ENCODE data around the gene TBC1D9B. TPM values are rescaled to one million over a fixed set of nuclear protein-coding genes. Genes with fewer than 3 reads are reported as not detected.

Gene TBC1D9B
- total RNA-seq (2016; rRNA removed; fragmentation: Illumina TruSeq; extraction: Trizol) (26.8 and 35.0 TPM in 2 replicates), polyA plus RNA-seq (2011; rRNA removed) (50.0 and 59.5 TPM in 2 replicates), polyA minus RNA-seq (2011; rRNA and poly(A)+ RNA removed; ENCODE audit: low replicate concordance) (111 and 116 TPM in 2 replicates), Bru-seq, nascent RNA (percentile 62 among the genes with signal in this experiment), BruChase-seq, experiment 1, labeled RNA remaining after a 6-hour chase (percentile 79 among the genes with signal in this experiment), BruChase-seq, experiment 2, labeled RNA remaining after a 2-hour chase (percentile 71 among the genes with signal in this experiment)
- 16.3 and 18.1 TPM in 2 replicates for total RNA-seq (2016; cell fraction: cytosol; rRNA removed; fragmentation: Illumina TruSeq; extraction: Trizol; ENCODE audit: low read depth)
- total RNA-seq (2016; cell fraction: insoluble cytoplasmic fraction; rRNA removed; fragmentation: Illumina TruSeq; extraction: Trizol): 22.4 and 35.5 TPM in 2 replicates
- total RNA-seq (2016; cell fraction: membrane; rRNA removed; fragmentation: Illumina TruSeq; extraction: Trizol): 27.6 and 33.0 TPM in 2 replicates
- total RNA-seq (2016; cell fraction: nucleus; rRNA removed; fragmentation: Illumina TruSeq; extraction: Trizol): 34.2 and 36.7 TPM in 2 replicates
- polyA plus RNA-seq (2011; cell fraction: cytosol; rRNA removed): 37.5 and 49.4 TPM in 2 replicates
- polyA plus RNA-seq (2011; cell fraction: nucleus; rRNA removed): 238 and 301 TPM in 2 replicates
- 31.9 and 43.3 TPM in 2 replicates for polyA plus RNA-seq (2012)
- 12.6 and 12.7 TPM in 2 replicates for polyA plus RNA-seq (2016; cell fraction: cytosol; fragmentation: Illumina TruSeq; extraction: Trizol; ENCODE audit: low read depth)
- polyA plus RNA-seq (2016; cell fraction: insoluble cytoplasmic fraction; fragmentation: Illumina TruSeq; extraction: Trizol; ENCODE audit: low read depth): 23.9 and 30.1 TPM in 2 replicates
- polyA plus RNA-seq (2016; cell fraction: membrane; fragmentation: Illumina TruSeq; extraction: Trizol; ENCODE audit: low read depth): 21.4 and 23.2 TPM in 2 replicates
- 77.4 and 83.8 TPM in 2 replicates for polyA plus RNA-seq (2016; cell fraction: nucleus; fragmentation: Illumina TruSeq; extraction: Trizol; ENCODE audit: insufficient read depth, low read depth)
- polyA minus RNA-seq (2011; cell fraction: cytosol; rRNA and poly(A)+ RNA removed): 34.3 and 37.3 TPM in 2 replicates
- 73.2 and 88.6 TPM in 2 replicates for polyA minus RNA-seq (2011; cell fraction: nucleus; rRNA and poly(A)+ RNA removed)
- long read RNA-seq, experiment 1, full-length matches to known transcripts: 8 of 39 reads
- long read RNA-seq, experiment 1, partial matches to known transcripts: 13 of 39 reads
- long read RNA-seq, experiment 1, other reads (novel, unspliced or antisense): 18 of 39 reads
- long read RNA-seq, experiment 2, full-length matches to known transcripts: 36 of 104 reads
- long read RNA-seq, experiment 2, partial matches to known transcripts: 25 of 104 reads
- long read RNA-seq, experiment 2, other reads (novel, unspliced or antisense): 43 of 104 reads

DNA sequence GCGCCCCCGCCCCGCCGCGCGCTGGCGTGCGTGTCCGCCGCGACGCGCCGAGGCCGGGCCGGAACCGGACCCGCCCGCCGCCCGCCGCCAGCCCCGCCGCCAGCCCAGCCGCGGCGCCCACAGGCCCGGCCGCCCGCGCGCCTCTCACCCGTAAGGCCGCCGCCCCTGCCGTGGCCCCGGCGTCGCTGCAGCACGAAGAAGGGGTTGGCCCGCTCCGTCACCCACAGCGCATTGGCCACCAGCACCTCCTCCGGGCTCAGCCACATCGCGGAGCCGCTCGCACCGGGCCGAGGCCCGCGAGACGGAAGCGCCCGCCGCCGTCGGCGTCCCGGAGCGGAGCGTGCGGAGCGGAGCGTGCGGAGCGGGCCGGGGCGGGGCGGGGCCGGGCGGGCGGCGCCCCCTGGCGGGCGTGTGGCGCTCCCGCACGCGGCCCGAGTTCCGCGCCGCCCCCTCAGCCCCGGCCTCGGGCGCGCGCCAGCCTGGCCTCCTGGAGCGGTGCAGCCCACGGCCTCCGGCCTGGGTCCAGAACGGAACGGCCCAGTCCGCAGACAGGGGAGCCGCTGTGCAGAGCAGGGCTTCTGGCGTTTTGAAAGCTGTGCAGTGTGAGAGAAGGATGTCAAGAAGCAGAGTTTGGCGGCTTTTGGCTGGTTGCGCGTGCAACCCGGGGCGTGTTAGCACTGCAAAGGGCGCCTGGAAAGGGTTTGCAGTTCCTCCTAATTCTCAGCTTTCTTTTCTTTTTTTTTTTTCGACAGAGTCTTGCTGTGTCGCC is at the start of gene TBC1D9B:
Gene TBC1D9B, minus strand, starts transcription at position 342 of the 769 bp plus-strand sequence. Its CDS starts 76 bp downstream, at position 266.
- peak within 1 kb of the TSS; percentile 82 to 86 (median 85) for H3K4me3 ChIP-seq (replicated peaks in 1 of 3; ENCODE audit: insufficient read depth in 1 of 3, low read depth in 2 of 3, low read length in 3 of 3)
- WGBS (ENCODE audit: low lambda C conversion rate): 0% methylated on average over 16 of the region's 105 CpGs
- in situ Hi-C loops (cut with HindIII; ENCODE audit: extremely low pct_ligation_motif_present, low pct_unique_long_range_greater_than_20kb): no loop called here
- intact Hi-C loops (cut with micrococcal nuclease; ENCODE audit: unreplicated experiment): loop anchor here (2.0 to 10.0 kb wide), 3 partner anchors 143 to 183 kb away; partner anchors contain the start of gene RNF130
- H3K4me1 ChIP-seq (ENCODE audit: insufficient read depth, low read length): peaks cover 18% of the 10 kb centered on the region
- no TSS peak for BruUV-seq (replicated peaks)
- no peak within 1 kb of the TSS for H2AFZ ChIP-seq (ENCODE audit: low read length)
- peaks cover 18% of the 10 kb centered on the region for H3K79me2 ChIP-seq (ENCODE audit: insufficient read depth, low read length)
- ChIA-PET CTCF (ENCODE audit: low intra/inter-chr PET ratio, low total read pairs) (interaction anchor here (0.7 kb wide), 1 partner anchor 112 kb away, joined by 3 read pairs; no protein-coding TSS in a partner anchor), POLR2A (interaction anchor here (1.5 to 1.6 kb wide), 2 partner anchors 12 to 100 kb away, joined by 3 to 6 read pairs; no protein-coding TSS in a partner anchor)
- peaks cover 0 to 19% of the 10 kb centered on the region in 2 experiments; a peak in 3 of 5 replicates for H3K36me3 ChIP-seq (replicated peaks in 1 of 2; ENCODE audit: control insufficient read depth in 1 of 2, insufficient read depth in 2 of 2, low read length in 2 of 2)
- no peaks in the 10 kb centered on the region for H3K9me3 ChIP-seq (ENCODE audit: low read length)
- 0 out of 5 replicates have a peak, but pooled peaks cover 0 to 4% of the 10 kb centered on the region in 2 experiments for H3K27me3 ChIP-seq (ENCODE audit: control insufficient read depth in 1 of 2, insufficient read depth in 2 of 2, low read length in 2 of 2)
- DNase-seq (ENCODE audit: low spot score): peak; percentile 27
- FAIRE-seq: no peak
- ATAC-seq: peak; percentile 87
- peak within 1 kb of the TSS; percentile 76 for H3K9ac ChIP-seq (ENCODE audit: insufficient read depth, low read depth, low read length)
- peak within 1 kb of the TSS; percentile 99 for H3K4me2 ChIP-seq (ENCODE audit: low read depth, low read length)
- peak within 1 kb of the TSS; percentile 36 for H3K27ac ChIP-seq (ENCODE audit: extremely low read length, insufficient read depth, low read length)
- H4K20me1 ChIP-seq (ENCODE audit: insufficient read depth, low read length): no peaks in the 10 kb centered on the region
- TF ChIP-seq ARNT2 (CRISPR knock-in tag; IDR thresholded peaks at IDR 0.05; ENCODE audit: low read depth) (peak; percentile 48; the same call in 1 of the 2 replicates), MED1 (CRISPR knock-in tag; IDR thresholded peaks at IDR 0.05) (no peak), FOXA1 (IDR thresholded peaks at IDR 0.05) (no peak), FOXA1 (CRISPR knock-in tag; IDR thresholded peaks at IDR 0.05) (no peak), HDAC2 (CRISPR knock-in tag; IDR thresholded peaks at IDR 0.05) (peak; percentile 22; the same call in 1 of the 2 replicates), BCL6 (CRISPR knock-in tag; IDR thresholded peaks at IDR 0.05) (no peak), SMAD1 (CRISPR knock-in tag; IDR thresholded peaks at IDR 0.05; ENCODE audit: borderline replicate concordance, low read depth) (no peak), ZNF687 (CRISPR knock-in tag; IDR thresholded peaks at IDR 0.05) (peak; percentile 62), CSRNP1 (CRISPR knock-in tag; IDR thresholded peaks at IDR 0.05) (no peak), MYC (CRISPR knock-in tag; IDR thresholded peaks at IDR 0.05; ENCODE audit: borderline replicate concordance) (peak; percentile 43; the same call in 1 of the 2 replicates), ZSCAN31 (CRISPR knock-in tag; IDR thresholded peaks at IDR 0.05; ENCODE audit: low read depth) (peak; percentile 60; the same call in 1 of the 2 replicates)

All from HepG2 (cell line).